Uterus (tissue), 2 donors: Measurements from ENCODE around the gene CEP72.
"Not testable (repeated sequence)": the region's sequence is repeated elsewhere in the genome, so short reads cannot be mapped to it uniquely, and the experiment has no call there.

ENCODE experiments used
- CTCF ChIP-seq, 4 experiments: fragments of 200-600 bp in 2 of 4; fragments of 450-650 bp in 2 of 4; sonication (generic) in 2 of 4; IDR thresholded peaks; one replicate each; pipeline ENCODE4 v1.5.1; 2016 to 2019; ENCODE audit warnings: antibody characterized with exemption in 4 of 4, mild to moderate bottlenecking in 2 of 4, moderate library complexity in 1 of 4
- POLR2A ChIP-seq, 2 donors: fragments of 450-650 bp; IDR thresholded peaks; one replicate each; pipeline ENCODE4 v1.6.1; 2016; ENCODE audit warnings: antibody characterized with exemption in 2 of 2, mild to moderate bottlenecking in 1 of 2, moderate library complexity in 1 of 2

- TF ChIP-seq CTCF, POLR2A (IDR thresholded peaks at IDR 0.05): not testable (repeated sequence)
Observed at GRCh38 chr5:691049-691448, 78.9 kb downstream of the CEP72 start.
